Fibroblast of pulmonary artery (primary cell): ENCODE data around the gene ZNF688.
"Not testable (repeated sequence)": the region's sequence is repeated elsewhere in the genome, so short reads cannot be mapped to it uniquely, and the experiment has no call there.

Experiments used
- DNase-seq: peaks from one replicate; pipeline ENCODE4 v3.0.0-alpha.2; 2010; ENCODE audit warnings: low read depth
- H3K4me3 ChIP-seq: replicated peaks from 2 replicates; pipeline ENCODE4 v1.5.1; 2011; ENCODE audit warnings: low read depth, mild to moderate bottlenecking, control low read depth, low read length, moderate library complexity
- TF ChIP-seq, protein P1 (sequence below): IDR thresholded peaks from 2 replicates; pipeline ENCODE4 v1.5.1; 2011; ENCODE audit warnings: mild to moderate bottlenecking, control low read depth, low read length, inconsistent platforms; ENCODE audit errors: missing control alignments

Gene ZNF688

DNA sequence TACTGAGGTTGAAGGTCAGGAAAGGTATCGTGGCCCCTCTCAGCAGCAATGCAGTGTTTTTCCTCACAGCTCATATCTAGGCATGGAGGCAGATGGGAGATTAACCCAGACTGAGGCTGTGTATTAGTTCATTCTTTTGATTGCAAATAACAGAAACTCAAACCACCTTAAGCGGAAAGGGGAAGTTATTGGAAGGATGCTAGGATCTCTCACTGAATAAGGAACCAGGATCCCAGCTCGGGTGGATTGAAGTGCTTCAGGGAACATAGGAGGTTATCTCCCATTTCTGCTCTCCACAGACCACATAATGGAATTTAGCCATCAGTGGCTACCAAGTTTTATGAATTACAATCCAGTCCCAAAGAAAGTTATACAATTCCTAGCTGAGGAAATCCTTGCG is 30.5 kb upstream of the ZNF688 start:
- no peak for DNase-seq
- H3K4me3 ChIP-seq: no peak overlapping the region
- TF ChIP-seq, protein P1, sequence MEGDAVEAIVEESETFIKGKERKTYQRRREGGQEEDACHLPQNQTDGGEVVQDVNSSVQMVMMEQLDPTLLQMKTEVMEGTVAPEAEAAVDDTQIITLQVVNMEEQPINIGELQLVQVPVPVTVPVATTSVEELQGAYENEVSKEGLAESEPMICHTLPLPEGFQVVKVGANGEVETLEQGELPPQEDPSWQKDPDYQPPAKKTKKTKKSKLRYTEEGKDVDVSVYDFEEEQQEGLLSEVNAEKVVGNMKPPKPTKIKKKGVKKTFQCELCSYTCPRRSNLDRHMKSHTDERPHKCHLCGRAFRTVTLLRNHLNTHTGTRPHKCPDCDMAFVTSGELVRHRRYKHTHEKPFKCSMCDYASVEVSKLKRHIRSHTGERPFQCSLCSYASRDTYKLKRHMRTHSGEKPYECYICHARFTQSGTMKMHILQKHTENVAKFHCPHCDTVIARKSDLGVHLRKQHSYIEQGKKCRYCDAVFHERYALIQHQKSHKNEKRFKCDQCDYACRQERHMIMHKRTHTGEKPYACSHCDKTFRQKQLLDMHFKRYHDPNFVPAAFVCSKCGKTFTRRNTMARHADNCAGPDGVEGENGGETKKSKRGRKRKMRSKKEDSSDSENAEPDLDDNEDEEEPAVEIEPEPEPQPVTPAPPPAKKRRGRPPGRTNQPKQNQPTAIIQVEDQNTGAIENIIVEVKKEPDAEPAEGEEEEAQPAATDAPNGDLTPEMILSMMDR: no peak

DNA sequence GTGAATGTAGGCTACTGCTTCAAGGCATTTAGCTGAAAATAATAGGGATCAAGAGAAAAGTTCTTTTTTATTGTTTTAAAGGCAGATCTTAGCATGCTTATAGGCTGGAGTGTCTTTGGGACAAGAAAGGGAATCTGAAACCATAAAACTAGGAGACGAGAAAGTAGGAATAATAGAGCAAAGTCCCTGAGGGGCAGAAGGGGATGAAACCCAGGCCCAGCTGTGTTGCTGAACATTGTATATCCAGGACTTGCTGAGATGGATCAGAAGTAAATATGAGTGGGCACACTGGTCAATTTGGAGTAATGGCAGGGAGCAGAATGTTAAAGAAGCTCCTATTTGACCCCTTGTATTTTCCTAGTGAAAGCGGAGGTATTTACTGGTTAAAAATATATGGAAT is 29.4 kb upstream of the ZNF688 start:
- no peak overlapping the region for H3K4me3 ChIP-seq
- no peak for DNase-seq
- TF ChIP-seq, protein P1: no peak

DNA sequence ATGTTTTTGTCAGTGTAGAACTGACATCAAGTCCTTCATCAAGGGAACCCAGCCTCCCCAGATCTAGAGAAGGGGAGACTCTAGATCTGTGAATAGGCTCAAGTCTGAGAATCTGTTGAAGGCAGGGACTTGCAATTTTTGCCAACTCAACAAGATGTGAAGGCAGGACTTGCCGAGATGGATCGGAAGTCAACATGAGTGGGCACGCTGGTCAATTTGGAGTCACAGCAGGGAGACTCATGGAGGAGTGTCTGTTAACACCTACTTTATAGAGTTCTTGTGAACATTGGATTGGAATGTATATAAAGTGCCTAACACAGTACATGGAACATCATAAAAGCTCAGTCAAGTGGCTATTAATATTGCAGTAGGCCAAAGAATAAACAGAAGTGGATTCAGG is 28.7 kb upstream of the ZNF688 start:
- TF ChIP-seq, protein P1: no peak
- no peak for DNase-seq

DNA sequence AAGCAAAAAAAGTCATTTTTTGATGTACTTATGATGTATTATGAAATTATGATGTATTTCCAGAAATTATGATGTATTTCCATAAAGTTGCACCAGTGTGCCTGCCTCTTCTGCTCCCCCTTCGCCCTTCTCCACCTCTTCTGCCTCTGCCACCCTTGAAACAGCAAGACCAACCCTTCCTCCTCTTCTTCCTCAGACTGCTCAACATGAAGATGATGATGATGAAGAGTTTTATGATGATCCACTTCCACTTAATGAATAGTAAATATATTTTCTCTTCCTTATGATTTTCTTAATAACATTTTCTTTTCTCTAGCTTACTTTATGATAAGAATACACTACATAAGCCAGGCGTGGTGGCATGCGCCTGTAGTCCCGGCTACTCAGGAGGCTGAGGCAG is 21.4 kb upstream of the ZNF688 start:
- no peak for DNase-seq
- TF ChIP-seq, protein P1: no peak
- no peak overlapping the region for H3K4me3 ChIP-seq

More for the DNA sequence above, 28.7 kb upstream of the ZNF688 start:
- no peak overlapping the region for H3K4me3 ChIP-seq

DNA sequence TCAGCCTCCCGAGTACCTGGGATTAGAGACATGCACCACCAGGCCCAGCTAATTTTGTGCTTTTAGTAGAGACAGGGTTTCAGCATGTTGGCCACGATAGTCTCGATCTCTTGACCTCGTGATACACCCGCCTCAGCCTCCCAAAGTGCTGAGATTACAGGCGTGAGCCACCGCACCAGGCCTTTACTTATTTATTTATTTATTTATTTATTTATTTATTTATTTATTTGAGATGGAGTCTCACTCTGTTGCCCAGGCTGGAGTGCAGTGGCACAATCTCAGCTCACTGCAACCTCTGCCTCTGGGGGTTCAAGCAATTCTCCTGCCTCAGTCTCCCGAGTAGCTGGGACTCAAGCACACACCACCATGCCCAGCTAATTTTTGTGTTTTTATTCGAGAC is 19.4 kb upstream of the ZNF688 start:
- not testable (repeated sequence) for H3K4me3 ChIP-seq, DNase-seq

DNA sequence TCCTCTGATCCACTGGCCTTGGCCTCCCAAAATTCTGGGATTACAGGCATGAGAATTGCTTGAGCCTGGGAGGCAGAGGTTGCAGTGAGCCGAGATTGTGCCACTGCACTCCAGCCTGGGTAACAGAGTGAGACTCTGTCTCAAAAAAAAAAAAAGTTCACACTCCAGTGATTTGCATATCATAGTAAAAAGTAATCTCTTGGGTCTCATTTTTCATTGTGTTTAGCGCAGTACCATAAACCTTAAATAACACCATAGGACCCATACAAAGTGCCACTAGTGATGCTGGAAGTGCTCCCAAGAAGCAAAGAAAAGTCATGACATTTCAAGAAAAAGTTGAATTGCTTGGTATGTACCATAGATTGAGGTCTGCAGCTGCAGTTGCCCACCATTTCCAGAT is 18.1 kb upstream of the ZNF688 start:
- not testable (repeated sequence) for H3K4me3 ChIP-seq, DNase-seq

DNA sequence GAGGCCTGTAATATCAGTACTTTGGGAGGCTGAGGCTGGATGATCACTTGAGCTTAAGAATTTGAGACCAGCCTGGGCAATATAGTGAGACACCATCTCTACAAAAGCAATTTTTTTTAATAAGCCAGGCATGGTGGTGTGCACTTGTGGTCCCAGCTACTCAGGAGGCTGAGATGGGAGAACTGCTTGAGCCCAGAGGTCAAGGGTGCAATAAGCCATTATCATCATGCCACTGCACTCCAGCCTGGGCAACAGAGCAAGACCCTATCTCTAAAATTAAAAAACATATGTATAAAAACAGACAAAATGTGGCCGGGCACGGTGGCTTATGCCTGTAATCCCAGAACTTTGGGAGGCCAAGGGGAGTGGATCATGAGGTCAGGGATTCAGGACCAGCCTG is 17.1 kb upstream of the ZNF688 start:
- TF ChIP-seq, protein P1: no peak
- H3K4me3 ChIP-seq: no peak overlapping the region
- DNase-seq: no peak

DNA sequence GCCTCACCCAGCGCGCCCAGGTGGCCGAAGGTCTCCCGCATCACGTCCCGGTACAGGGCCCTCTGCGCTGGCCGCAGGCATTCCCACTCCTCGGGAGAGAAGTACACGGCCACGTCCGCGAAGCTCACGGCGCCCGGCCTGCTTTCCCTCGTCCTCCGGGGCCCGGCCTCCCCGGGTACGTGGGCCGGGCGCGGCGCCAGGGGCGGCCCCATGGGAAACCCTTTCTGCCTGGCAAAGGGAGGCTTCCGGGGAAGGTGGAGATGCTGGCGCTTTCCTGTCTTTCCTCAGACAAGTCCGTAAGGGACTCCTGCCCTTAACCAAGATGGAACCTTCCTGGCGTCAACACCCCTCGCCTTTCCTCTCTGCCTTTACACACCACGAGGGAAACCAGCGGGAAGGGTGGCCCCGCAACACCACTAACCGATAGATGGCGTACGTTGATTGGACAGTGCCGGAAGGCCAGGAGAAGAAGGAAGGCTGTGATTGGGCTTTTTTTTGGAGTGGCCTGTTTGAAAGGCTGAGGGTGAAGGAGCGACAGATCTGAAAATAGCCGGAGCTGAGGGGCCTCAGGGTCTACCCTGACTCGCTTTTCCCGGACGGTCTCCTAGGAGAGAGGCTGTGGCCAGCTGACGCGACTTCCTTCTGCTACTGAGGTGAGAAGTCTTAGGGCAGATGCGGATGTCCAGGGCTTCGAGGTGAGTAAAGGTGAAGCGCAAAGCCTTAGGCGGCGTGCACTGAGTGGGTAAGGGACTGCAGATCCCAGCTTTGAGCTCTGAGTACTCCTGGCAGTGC is 14.1 kb upstream of the ZNF688 start, which contains the start of gene ZNF785:
Gene ZNF785 (minus strand): TSS at position 298 of the 792 bp plus-strand sequence. CDS start 86 bp downstream, at position 212.
- TF ChIP-seq, protein P1: no peak
- DNase-seq: peak; percentile 100
- peak within 1 kb of the TSS; percentile 71 for H3K4me3 ChIP-seq
